Gastrocnemius medialis (tissue), 4 donors: ENCODE measurements around the gene TMEM132D. TPM values are rescaled to one million over a fixed set of nuclear protein-coding genes. Genes with fewer than 3 reads are reported as not detected.

Experiments used
- ATAC-seq, 2 donors: fragments of 150-250 bp; one replicate each; pipeline ENCODE4 v1.9.1; 2016
- DNase-seq, 2 donors: peaks; one replicate each; pipeline ENCODE4 v3.0.0-alpha.2; 2019
- H3K27ac ChIP-seq, 4 donors: fragments of 200-600 bp; sonication (generic); 1 replicate in 1 of 4; 2 replicates in 3 of 4; pipeline ENCODE4 v1.5.1; 2016 to 2018; ENCODE audit warnings: mild to moderate bottlenecking in 2 of 4, moderate library complexity in 1 of 4
- H3K27me3 ChIP-seq, 3 donors: fragments of 200-600 bp; sonication (generic) in 2 of 3; 1 replicate in 1 of 3; 2 replicates in 2 of 3; pipeline versions ENCODE4 v1.5.1 to v1.6.0; 2016 to 2019; ENCODE audit warnings: mild to moderate bottlenecking in 1 of 3, moderate library complexity in 1 of 3
- H3K36me3 ChIP-seq, 2 donors: fragments of 200-600 bp; sonication (generic) in 1 of 2; one replicate each; pipeline ENCODE4 v1.5.1; 2017 to 2018
- H3K4me1 ChIP-seq, 2 donors: fragments of 200-600 bp; sonication (generic) in 1 of 2; one replicate each; pipeline ENCODE4 v1.5.1; 2016 to 2017; ENCODE audit warnings: mild to moderate bottlenecking in 2 of 2
- H3K4me3 ChIP-seq, 4 donors: fragments of 200-600 bp; sonication (generic) in 3 of 4; 1 replicate in 1 of 4; 2 replicates in 3 of 4; pipeline ENCODE4 v1.5.1; 2016 to 2019; ENCODE audit warnings: mild to moderate bottlenecking in 2 of 4
- H3K9me3 ChIP-seq, 3 donors: fragments of 200-600 bp; sonication (generic) in 2 of 3; 1 replicate in 1 of 3; 2 replicates in 2 of 3; pipeline ENCODE4 v1.5.1; 2016 to 2019
- POLR2A ChIP-seq, 2 donors: fragments of 450-650 bp; IDR thresholded peaks; one replicate each; pipeline ENCODE4 v1.6.1; 2017; ENCODE audit warnings: antibody characterized with exemption in 2 of 2, mild to moderate bottlenecking in 2 of 2, moderate library complexity in 2 of 2
- in situ Hi-C, 4 donors: fragments of 200-750 bp; cut with MboI; loops; one replicate each; pipeline versions ENCODE4 v1.15.0 to v1.8.0; 2017; ENCODE audit warnings: low sequenced_read_pairs in 4 of 4
- intact Hi-C: fragments of 100-400 bp; cut with DNase I; formaldehyde crosslinking; loops from one replicate; pipeline ENCODE4 v1.15.1; 2023; ENCODE audit warnings: low total_unique reads
- total RNA-seq, 4 donors: library from RNA; depleted of rRNA; stranded (reverse); fragments of >200 nt; gene quantifications; one replicate each; pipeline versions ENCODE4 v1.1.0 to v1.2.3, GENCODE V29; 2016
- TF ChIP-seq, protein P1 (sequence below), 5 experiments: fragments of 450-650 bp in 3 of 5; fragments of 200-600 bp in 2 of 5; sonication (generic) in 2 of 5; IDR thresholded peaks in 4 of 5; conservative IDR thresholded peaks in 1 of 5; 1 replicate in 4 of 5; 2 replicates in 1 of 5; pipeline ENCODE4 v1.5.1; 2016 to 2019; ENCODE audit warnings: antibody characterized with exemption in 5 of 5, mild to moderate bottlenecking in 3 of 5, moderate library complexity in 3 of 5

Gene TMEM132D
- total RNA-seq, 4 donors from 2014 or later = not detected

- TF ChIP-seq POLR2A (IDR thresholded peaks at IDR 0.05) = no peak
- TF ChIP-seq, protein P1, sequence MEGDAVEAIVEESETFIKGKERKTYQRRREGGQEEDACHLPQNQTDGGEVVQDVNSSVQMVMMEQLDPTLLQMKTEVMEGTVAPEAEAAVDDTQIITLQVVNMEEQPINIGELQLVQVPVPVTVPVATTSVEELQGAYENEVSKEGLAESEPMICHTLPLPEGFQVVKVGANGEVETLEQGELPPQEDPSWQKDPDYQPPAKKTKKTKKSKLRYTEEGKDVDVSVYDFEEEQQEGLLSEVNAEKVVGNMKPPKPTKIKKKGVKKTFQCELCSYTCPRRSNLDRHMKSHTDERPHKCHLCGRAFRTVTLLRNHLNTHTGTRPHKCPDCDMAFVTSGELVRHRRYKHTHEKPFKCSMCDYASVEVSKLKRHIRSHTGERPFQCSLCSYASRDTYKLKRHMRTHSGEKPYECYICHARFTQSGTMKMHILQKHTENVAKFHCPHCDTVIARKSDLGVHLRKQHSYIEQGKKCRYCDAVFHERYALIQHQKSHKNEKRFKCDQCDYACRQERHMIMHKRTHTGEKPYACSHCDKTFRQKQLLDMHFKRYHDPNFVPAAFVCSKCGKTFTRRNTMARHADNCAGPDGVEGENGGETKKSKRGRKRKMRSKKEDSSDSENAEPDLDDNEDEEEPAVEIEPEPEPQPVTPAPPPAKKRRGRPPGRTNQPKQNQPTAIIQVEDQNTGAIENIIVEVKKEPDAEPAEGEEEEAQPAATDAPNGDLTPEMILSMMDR (IDR thresholded peaks at IDR 0.05 in 4 of 5, conservative IDR thresholded peaks at IDR 0.05 in 1 of 5) = no peak
Measured at GRCh38 chr12:129081755-129082250, 822.0 kb downstream of the TMEM132D start.

DNA sequence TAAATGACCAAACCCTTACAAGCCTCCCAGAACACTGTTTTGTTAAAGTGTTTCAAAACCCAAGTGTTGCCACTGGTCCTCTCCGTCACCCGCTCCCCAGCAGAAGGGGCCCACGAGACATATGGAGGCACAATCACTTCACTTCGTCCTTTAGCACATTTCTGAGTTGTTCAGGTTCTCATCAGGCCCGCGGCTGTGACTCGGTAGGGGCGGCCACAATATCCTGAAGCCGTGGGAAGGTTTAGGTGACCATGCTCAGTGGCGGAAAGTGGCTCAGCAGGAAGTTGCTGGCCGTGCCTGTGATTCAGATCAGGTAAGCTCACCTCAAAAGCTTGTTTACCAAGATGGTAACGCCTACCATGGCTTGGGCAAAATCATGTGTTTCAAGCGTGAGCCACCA lies 823.0 kb downstream of the TMEM132D start:
- Histone ChIP-seq H3K4me1 (peaks cover 3 to 6% of the 10 kb centered on the region in 2 donors), H3K27ac (no peak overlapping the region), H3K27me3 (no peaks in the 10 kb centered on the region), H3K4me3 (no peak overlapping the region), H3K9me3 (no peaks in the 10 kb centered on the region), H3K36me3 (no peaks in the 10 kb centered on the region)
- TF ChIP-seq, protein P1 (IDR thresholded peaks at IDR 0.05 in 4 of 5, conservative IDR thresholded peaks at IDR 0.05 in 1 of 5) = no peak
- TF ChIP-seq POLR2A (IDR thresholded peaks at IDR 0.05) = no peak
- intact Hi-C loops = no loop called here
- DNase-seq (no peak), ATAC-seq (no peak)
- in situ Hi-C loops = no loop called here

More at GRCh38 chr12:129081755-129082250, 822.0 kb downstream of the TMEM132D start:
- Histone ChIP-seq H3K9me3 (no peaks in the 10 kb centered on the region), H3K27me3 (no peaks in the 10 kb centered on the region), H3K4me1 (peaks cover 0 to 2% of the 10 kb centered on the region in 2 donors), H3K27ac (no peak overlapping the region), H3K4me3 (no peak overlapping the region), H3K36me3 (no peaks in the 10 kb centered on the region)
- in situ Hi-C loops (no loop called here), intact Hi-C loops (no loop called here)
- no peak for ATAC-seq
- DNase-seq = no peak

GRCh38 chr12:129080391-129080790 lies 823.4 kb downstream of the TMEM132D start:
- DNase-seq (no peak), ATAC-seq (no peak)
- Histone ChIP-seq H3K4me1 (peaks cover 3 to 6% of the 10 kb centered on the region in 2 donors), H3K9me3 (no peaks in the 10 kb centered on the region), H3K27me3 (no peaks in the 10 kb centered on the region), H3K4me3 (no peak overlapping the region), H3K27ac (no peak overlapping the region), H3K36me3 (no peaks in the 10 kb centered on the region)
- TF ChIP-seq, protein P1 (IDR thresholded peaks at IDR 0.05 in 4 of 5, conservative IDR thresholded peaks at IDR 0.05 in 1 of 5) = no peak
- TF ChIP-seq POLR2A (IDR thresholded peaks at IDR 0.05) = no peak
- in situ Hi-C loops = no loop called here
- intact Hi-C loops = no loop called here

GRCh38 chr12:129079719-129080118 lies 824.1 kb downstream of the TMEM132D start:
- in situ Hi-C loops = no loop called here
- DNase-seq (no peak), ATAC-seq (no peak)
- intact Hi-C loops = no loop called here
- Histone ChIP-seq H3K27ac (no peak overlapping the region), H3K9me3 (no peaks in the 10 kb centered on the region), H3K4me1 (peaks cover 3 to 6% of the 10 kb centered on the region in 2 donors), H3K27me3 (no peaks in the 10 kb centered on the region), H3K36me3 (no peaks in the 10 kb centered on the region), H3K4me3 (no peak overlapping the region)
- TF ChIP-seq, protein P1 (IDR thresholded peaks at IDR 0.05 in 4 of 5, conservative IDR thresholded peaks at IDR 0.05 in 1 of 5) = no peak
- TF ChIP-seq POLR2A (IDR thresholded peaks at IDR 0.05) = no peak
